K562 (cell line): ENCODE measurements around the gene WDR81. TPM values are rescaled to one million over a fixed set of nuclear protein-coding genes. Genes with fewer than 3 reads are reported as not detected.

ENCODE experiments used
- ATAC-seq: fragments of 200-7000 bp; cut with Tn5 transposase; 3 replicates; pipeline ENCODE4 v1.9.1; 2020; ENCODE audit warnings: moderate library complexity
- BruUV-seq: library from RNA; stranded (reverse); fragments of 400-500 nt; replicated peaks from 2 replicates; lab custom pipeline; 2021; lab: Mats Ljungman, UMichigan
- CTCF ChIA-PET: fragments of 300-600 bp; formaldehyde crosslinking; extraction: SDS; loops from one replicate; lab custom pipeline; 2021; ENCODE audit warnings: low intra/inter-chr PET ratio; lab: Yijun Ruan, JAX
- POLR2A ChIA-PET: fragments of 300-600, 350-650 bp; sonication (Branson Sonifier 250); formaldehyde crosslinking; extraction: SDS; loops from one replicate; lab custom pipeline; 2021; ENCODE audit warnings: antibody characterized with exemption, inconsistent platforms; lab: Yijun Ruan, JAX
- DNase-seq, 4 experiments: peaks; one replicate each; pipeline versions ENCODE4 v3.0.0 to v3.0.0-alpha.2; 2011 to 2018; ENCODE audit warnings: low spot score in 3 of 4, mixed read lengths in 3 of 4; ENCODE audit errors: extremely low read depth in 1 of 4
- FAIRE-seq: peaks from 2 replicates; lab custom pipeline; 2011; peaks lifted over from hg19 to GRCh38; lab: Jason Lieb, UNC
- H2AFZ ChIP-seq: 2 replicates; pipeline ENCODE4 v1.6.0; 2011; ENCODE audit warnings: low read depth, low read length, control low read depth, inconsistent platforms
- H3K27ac ChIP-seq: fragments of 200-600 bp; 3 replicates; pipeline ENCODE4 v1.8.0; 2011; ENCODE audit warnings: low read depth, mild to moderate bottlenecking, control low read depth, inconsistent platforms, low read length, moderate library complexity, mixed read lengths; ENCODE audit errors: extremely low read depth
- H3K27me3 ChIP-seq, 2 experiments: fragments of 300-600 bp in 1 of 2; 2 replicates in 1 of 2; 3 replicates in 1 of 2; pipeline versions ENCODE4 v1.6.0 to v1.8.0; 2011; ENCODE audit warnings: inconsistent platforms in 2 of 2, low read length in 2 of 2, mild to moderate bottlenecking in 1 of 2, mixed read lengths in 1 of 2, moderate library complexity in 1 of 2; ENCODE audit not compliant: control insufficient read depth in 2 of 2, insufficient read depth in 2 of 2
- H3K36me3 ChIP-seq: fragments of 300-600 bp; 3 replicates; pipeline ENCODE4 v1.8.0; 2011; ENCODE audit warnings: mild to moderate bottlenecking, low read length, inconsistent platforms; ENCODE audit not compliant: control insufficient read depth, insufficient read depth
- H3K4me1 ChIP-seq, 2 experiments: fragments of 200-600 bp in 1 of 2; replicated peaks in 1 of 2; 2 replicates in 1 of 2; 3 replicates in 1 of 2; pipeline versions ENCODE4 v1.5.1 to v1.8.0; 2011; ENCODE audit warnings: inconsistent platforms in 2 of 2, low read length in 2 of 2, mild to moderate bottlenecking in 1 of 2, mixed read lengths in 1 of 2, moderate library complexity in 1 of 2; ENCODE audit not compliant: control insufficient read depth in 2 of 2, insufficient read depth in 2 of 2
- H3K4me2 ChIP-seq: 2 replicates; pipeline ENCODE4 v1.6.1; 2011; ENCODE audit warnings: low read length, control low read depth, inconsistent platforms, mixed read lengths; ENCODE audit not compliant: insufficient read depth
- H3K4me3 ChIP-seq: fragments of 200-600 bp; sonication (generic), shearing (Covaris generic); 2 replicates; pipeline ENCODE4 v1.5.1; 2016; ENCODE audit warnings: control low read depth, inconsistent platforms
- H3K79me2 ChIP-seq: fragments of 200-600 bp; 3 replicates; pipeline ENCODE4 v1.8.0; 2011; ENCODE audit warnings: low read length, inconsistent platforms; ENCODE audit not compliant: control insufficient read depth, insufficient read depth
- H3K9ac ChIP-seq, 2 experiments: 2 replicates each; pipeline versions ENCODE4 v1.6.0 to v1.6.1; 2011; ENCODE audit warnings: low read depth in 2 of 2, low read length in 2 of 2, control low read depth in 1 of 2, inconsistent platforms in 1 of 2, mild to moderate bottlenecking in 1 of 2, mixed read lengths in 1 of 2; ENCODE audit not compliant: insufficient read depth in 1 of 2
- H3K9me1 ChIP-seq: one replicate; pipeline ENCODE4 v1.6.0; 2011; ENCODE audit warnings: inconsistent platforms, mild to moderate bottlenecking, low read length, moderate library complexity; ENCODE audit not compliant: control insufficient read depth, insufficient read depth
- H3K9me3 ChIP-seq: replicated peaks from 2 replicates; pipeline ENCODE4 v1.5.1; 2011; ENCODE audit warnings: low read depth, low read length, inconsistent platforms; ENCODE audit not compliant: control insufficient read depth, insufficient read depth
- H4K20me1 ChIP-seq: replicated peaks from 2 replicates; pipeline ENCODE4 v1.6.1; 2011; ENCODE audit warnings: low read length, inconsistent platforms, mixed read lengths; ENCODE audit not compliant: control insufficient read depth, insufficient read depth
- MYC ChIP-seq, 2 experiments: fragments of 250-450 bp in 1 of 2; sonication (Bioruptor Pico) in 1 of 2; IDR thresholded peaks; 2 replicates each; pipeline versions ENCODE4 v1.5.1 to v1.6.1; 2012 to 2021; ENCODE audit warnings: low read depth in 2 of 2, borderline replicate concordance in 1 of 2, improper control_type of control experiment in 1 of 2, low read length in 1 of 2, mild to moderate bottlenecking in 1 of 2, moderate library complexity in 1 of 2
- NRF1 ChIP-seq, 2 experiments: fragments of 450-650 bp; IDR thresholded peaks in 1 of 2; conservative IDR thresholded peaks in 1 of 2; 2 replicates each; pipeline ENCODE4 v1.6.1; 2014; ENCODE audit warnings: mild to moderate bottlenecking in 2 of 2
- SMAD1 ChIP-seq: fragments of 150-350 bp; IDR thresholded peaks from 2 replicates; pipeline ENCODE4 v1.6.1; 2014; ENCODE audit warnings: low read length, low read depth; ENCODE audit not compliant: partially characterized antibody
- TFAM ChIP-seq: fragments of 250-450 bp; sonication (Bioruptor Pico); conservative IDR thresholded peaks from 2 replicates; pipeline ENCODE4 v1.5.0; 2021; ENCODE audit warnings: mild to moderate bottlenecking, moderate library complexity
- WGBS: fragments of 100-300 bp; shearing (Covaris generic); methylation state at CpG from one replicate; pipeline ENCODE4 v1.1.6; 2016; ENCODE audit warnings: low coverage, mixed read lengths; ENCODE audit not compliant: insufficient coverage; ENCODE audit errors: missing lambda C conversion rate; 5-methylcytosine and 5-hydroxymethylcytosine counted together
- in situ Hi-C: fragments of 300-500 bp; cut with MboI; formaldehyde crosslinking; loops from 4 replicates; pipeline ENCODE4 v1.15.0; 2018; ENCODE audit warnings: inconsistent platforms, mixed read lengths
- intact Hi-C: fragments of 100-400 bp; cut with micrococcal nuclease; formaldehyde crosslinking; loops from 2 replicates; pipeline ENCODE4 v1.14.2; 2022
- polyA plus RNA-seq, 8 experiments: library from polyadenylated mRNA; depleted of rRNA in 4 of 8; stranded (reverse) in 5 of 8; unstranded in 3 of 8; fragments of >200 nt; fragmentation: Nextera tagmentation in 2 of 8; fragmentation: Illumina TruSeq in 1 of 8; extraction: Ambion mirVana in 2 of 8; extraction: Trizol in 1 of 8; gene quantifications; 2 replicates each; pipeline versions ENCODE4 v1.2.1 to v1.2.3, GENCODE V29; 2011 to 2014; ENCODE audit warnings: inconsistent platforms in 1 of 8, missing spikeins in 1 of 8
- total RNA-seq, 7 experiments: library from RNA; depleted of rRNA in 6 of 7; stranded (reverse); fragments of >200 nt in 6 of 7; fragmentation: Illumina TruSeq in 2 of 7; extraction: Trizol in 2 of 7; gene quantifications; 2 replicates each; pipeline versions ENCODE4 v1.2.1 to v1.2.3, GENCODE V29; 2011 to 2021; ENCODE audit warnings: low replicate concordance in 1 of 7
- TF ChIP-seq, protein P1 (sequence below): fragments of 450-650 bp; IDR thresholded peaks from 2 replicates; pipeline ENCODE4 v1.6.1; 2017; ENCODE audit warnings: antibody characterized with exemption, mild to moderate bottlenecking
- TF ChIP-seq, protein P2 (sequence below): fragments of 450-650 bp; IDR thresholded peaks from one replicate; pipeline ENCODE4 v1.6.1; 2018; ENCODE audit warnings: mild to moderate bottlenecking, moderate library complexity; ENCODE audit not compliant: partially characterized antibody
- TF ChIP-seq, protein P3 (sequence below), 2 experiments: fragments of 150-350 bp in 1 of 2; IDR thresholded peaks; 2 replicates each; pipeline ENCODE4 v1.6.1; 2012 to 2016; ENCODE audit warnings: low read depth in 2 of 2, low read length in 2 of 2, mild to moderate bottlenecking in 1 of 2, moderate library complexity in 1 of 2
- TF ChIP-seq, protein P4 (sequence below): sonication (generic); formaldehyde crosslinking; IDR thresholded peaks from 2 replicates; pipeline ENCODE4 v1.8.0; 2022; ENCODE audit warnings: missing genetic modification reagents, mild to moderate bottlenecking, moderate library complexity, borderline replicate concordance

The WDR81 gene
- total and polyA plus RNA-seq, 9 of the 15 experiments (the other 6 are each of a cell fraction or from before 2014, with no cell fraction given) = 0.01 to 17.1 (median 3.3) TPM

DNA sequence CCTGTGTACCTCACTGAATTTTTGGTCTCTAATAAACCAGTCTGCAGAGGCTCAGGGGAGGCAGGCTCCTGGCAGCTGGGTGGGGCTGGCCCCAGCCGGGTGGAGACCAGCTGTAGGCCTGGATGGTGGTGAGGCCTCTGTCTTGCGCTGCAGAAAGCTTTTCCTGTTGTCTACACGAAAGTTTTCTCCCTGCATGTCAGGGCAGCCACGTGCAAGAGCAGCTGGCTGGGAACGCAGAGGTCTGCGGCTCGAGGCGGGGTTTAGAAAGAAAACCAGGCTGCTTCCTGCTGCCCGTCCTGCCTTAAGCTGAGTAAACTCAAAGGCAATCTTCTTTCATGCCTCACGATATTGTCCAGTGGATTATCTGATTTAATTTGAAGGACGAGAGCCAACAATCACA is 39.8 kb downstream of the WDR81 start:
- peak; percentile 29 for FAIRE-seq
- ChIA-PET CTCF (no interaction called here), POLR2A (interaction anchor here (0.6 to 3.5 kb wide), 2 partner anchors 9 to 33 kb away, joined by 3 to 21 read pairs; no protein-coding TSS in a partner anchor)
- intact Hi-C loops = loop anchor here (5.0 kb wide), 1 partner anchor 47 kb away; no protein-coding TSS in a partner anchor
- no peak overlapping the region for H3K4me3 ChIP-seq
- peak overlapping the region in 1 of 2 experiments; percentile 65; a peak in 1 of 4 replicates for H3K9ac ChIP-seq
- H2AFZ ChIP-seq = peak overlapping the region; percentile 43
- peaks cover 22% of the 10 kb centered on the region for H3K79me2 ChIP-seq
- in situ Hi-C loops = no loop called here
- peak overlapping the region; percentile 71; the same call in 1 of the 2 replicates for H3K4me2 ChIP-seq
- peaks cover 21 to 34% of the 10 kb centered on the region in 2 experiments; a peak in 4 of 5 replicates for H3K4me1 ChIP-seq
- ATAC-seq = no peak
- peak in 1 of 4 experiments; percentile 20 for DNase-seq
- H3K36me3 ChIP-seq = 0 out of 3 replicates have a peak, but pooled peaks cover 4% of the 10 kb centered on the region
- no peaks in the 10 kb centered on the region for H3K9me1 ChIP-seq
- 0 out of 3 replicates have a peak overlapping the region, but pooled peaks have one; percentile 28 for H3K27ac ChIP-seq
- H3K9me3 ChIP-seq = no peaks in the 10 kb centered on the region
- BruUV-seq = no TSS peak
- 66% methylated on average over 10 of the region's 11 CpGs for WGBS
- no peaks in the 10 kb centered on the region for H4K20me1 ChIP-seq
- H3K27me3 ChIP-seq = no peaks in the 10 kb centered on the region
- TF ChIP-seq, protein P1, sequence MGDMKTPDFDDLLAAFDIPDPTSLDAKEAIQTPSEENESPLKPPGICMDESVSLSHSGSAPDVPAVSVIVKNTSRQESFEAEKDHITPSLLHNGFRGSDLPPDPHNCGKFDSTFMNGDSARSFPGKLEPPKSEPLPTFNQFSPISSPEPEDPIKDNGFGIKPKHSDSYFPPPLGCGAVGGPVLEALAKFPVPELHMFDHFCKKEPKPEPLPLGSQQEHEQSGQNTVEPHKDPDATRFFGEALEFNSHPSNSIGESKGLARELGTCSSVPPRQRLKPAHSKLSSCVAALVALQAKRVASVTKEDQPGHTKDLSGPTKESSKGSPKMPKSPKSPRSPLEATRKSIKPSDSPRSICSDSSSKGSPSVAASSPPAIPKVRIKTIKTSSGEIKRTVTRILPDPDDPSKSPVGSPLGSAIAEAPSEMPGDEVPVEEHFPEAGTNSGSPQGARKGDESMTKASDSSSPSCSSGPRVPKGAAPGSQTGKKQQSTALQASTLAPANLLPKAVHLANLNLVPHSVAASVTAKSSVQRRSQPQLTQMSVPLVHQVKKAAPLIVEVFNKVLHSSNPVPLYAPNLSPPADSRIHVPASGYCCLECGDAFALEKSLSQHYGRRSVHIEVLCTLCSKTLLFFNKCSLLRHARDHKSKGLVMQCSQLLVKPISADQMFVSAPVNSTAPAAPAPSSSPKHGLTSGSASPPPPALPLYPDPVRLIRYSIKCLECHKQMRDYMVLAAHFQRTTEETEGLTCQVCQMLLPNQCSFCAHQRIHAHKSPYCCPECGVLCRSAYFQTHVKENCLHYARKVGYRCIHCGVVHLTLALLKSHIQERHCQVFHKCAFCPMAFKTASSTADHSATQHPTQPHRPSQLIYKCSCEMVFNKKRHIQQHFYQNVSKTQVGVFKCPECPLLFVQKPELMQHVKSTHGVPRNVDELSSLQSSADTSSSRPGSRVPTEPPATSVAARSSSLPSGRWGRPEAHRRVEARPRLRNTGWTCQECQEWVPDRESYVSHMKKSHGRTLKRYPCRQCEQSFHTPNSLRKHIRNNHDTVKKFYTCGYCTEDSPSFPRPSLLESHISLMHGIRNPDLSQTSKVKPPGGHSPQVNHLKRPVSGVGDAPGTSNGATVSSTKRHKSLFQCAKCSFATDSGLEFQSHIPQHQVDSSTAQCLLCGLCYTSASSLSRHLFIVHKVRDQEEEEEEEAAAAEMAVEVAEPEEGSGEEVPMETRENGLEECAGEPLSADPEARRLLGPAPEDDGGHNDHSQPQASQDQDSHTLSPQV = 0 out of 2 replicates have a peak, but pooled peaks have one; percentile 21
- TF ChIP-seq MYC (IDR thresholded peaks at IDR 0.05; ENCODE audit: low read depth, low read length) (peak; percentile 34; the same call in 1 of the 2 replicates), MYC (CRISPR knock-in tag; IDR thresholded peaks at IDR 0.05; ENCODE audit: borderline replicate concordance, low read depth) (no peak), TFAM (CRISPR knock-in tag) (no peak), NRF1 (conservative IDR thresholded peaks at IDR 0.05 in 1 of 2, IDR thresholded peaks at IDR 0.05 in 1 of 2) (no peak), SMAD1 (no peak)
- TF ChIP-seq, protein P2, sequence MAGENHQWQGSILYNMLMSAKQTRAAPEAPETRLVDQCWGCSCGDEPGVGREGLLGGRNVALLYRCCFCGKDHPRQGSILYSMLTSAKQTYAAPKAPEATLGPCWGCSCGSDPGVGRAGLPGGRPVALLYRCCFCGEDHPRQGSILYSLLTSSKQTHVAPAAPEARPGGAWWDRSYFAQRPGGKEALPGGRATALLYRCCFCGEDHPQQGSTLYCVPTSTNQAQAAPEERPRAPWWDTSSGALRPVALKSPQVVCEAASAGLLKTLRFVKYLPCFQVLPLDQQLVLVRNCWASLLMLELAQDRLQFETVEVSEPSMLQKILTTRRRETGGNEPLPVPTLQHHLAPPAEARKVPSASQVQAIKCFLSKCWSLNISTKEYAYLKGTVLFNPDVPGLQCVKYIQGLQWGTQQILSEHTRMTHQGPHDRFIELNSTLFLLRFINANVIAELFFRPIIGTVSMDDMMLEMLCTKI = no peak
- TF ChIP-seq, protein P3, sequence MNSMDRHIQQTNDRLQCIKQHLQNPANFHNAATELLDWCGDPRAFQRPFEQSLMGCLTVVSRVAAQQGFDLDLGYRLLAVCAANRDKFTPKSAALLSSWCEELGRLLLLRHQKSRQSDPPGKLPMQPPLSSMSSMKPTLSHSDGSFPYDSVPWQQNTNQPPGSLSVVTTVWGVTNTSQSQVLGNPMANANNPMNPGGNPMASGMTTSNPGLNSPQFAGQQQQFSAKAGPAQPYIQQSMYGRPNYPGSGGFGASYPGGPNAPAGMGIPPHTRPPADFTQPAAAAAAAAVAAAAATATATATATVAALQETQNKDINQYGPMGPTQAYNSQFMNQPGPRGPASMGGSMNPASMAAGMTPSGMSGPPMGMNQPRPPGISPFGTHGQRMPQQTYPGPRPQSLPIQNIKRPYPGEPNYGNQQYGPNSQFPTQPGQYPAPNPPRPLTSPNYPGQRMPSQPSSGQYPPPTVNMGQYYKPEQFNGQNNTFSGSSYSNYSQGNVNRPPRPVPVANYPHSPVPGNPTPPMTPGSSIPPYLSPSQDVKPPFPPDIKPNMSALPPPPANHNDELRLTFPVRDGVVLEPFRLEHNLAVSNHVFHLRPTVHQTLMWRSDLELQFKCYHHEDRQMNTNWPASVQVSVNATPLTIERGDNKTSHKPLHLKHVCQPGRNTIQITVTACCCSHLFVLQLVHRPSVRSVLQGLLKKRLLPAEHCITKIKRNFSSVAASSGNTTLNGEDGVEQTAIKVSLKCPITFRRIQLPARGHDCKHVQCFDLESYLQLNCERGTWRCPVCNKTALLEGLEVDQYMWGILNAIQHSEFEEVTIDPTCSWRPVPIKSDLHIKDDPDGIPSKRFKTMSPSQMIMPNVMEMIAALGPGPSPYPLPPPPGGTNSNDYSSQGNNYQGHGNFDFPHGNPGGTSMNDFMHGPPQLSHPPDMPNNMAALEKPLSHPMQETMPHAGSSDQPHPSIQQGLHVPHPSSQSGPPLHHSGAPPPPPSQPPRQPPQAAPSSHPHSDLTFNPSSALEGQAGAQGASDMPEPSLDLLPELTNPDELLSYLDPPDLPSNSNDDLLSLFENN (IDR thresholded peaks at IDR 0.05; ENCODE audit: low read depth in 2 of 2, low read length in 2 of 2) = no peak
- TF ChIP-seq, protein P4, sequence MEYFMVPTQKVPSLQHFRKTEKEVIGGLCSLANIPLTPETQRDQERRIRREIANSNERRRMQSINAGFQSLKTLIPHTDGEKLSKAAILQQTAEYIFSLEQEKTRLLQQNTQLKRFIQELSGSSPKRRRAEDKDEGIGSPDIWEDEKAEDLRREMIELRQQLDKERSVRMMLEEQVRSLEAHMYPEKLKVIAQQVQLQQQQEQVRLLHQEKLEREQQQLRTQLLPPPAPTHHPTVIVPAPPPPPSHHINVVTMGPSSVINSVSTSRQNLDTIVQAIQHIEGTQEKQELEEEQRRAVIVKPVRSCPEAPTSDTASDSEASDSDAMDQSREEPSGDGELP = peak; percentile 64; the same call in 1 of the 2 replicates
